EH (cell line): Measurements from ENCODE around the gene CPXM1.
"Not testable (repeated sequence)": the region's sequence is repeated elsewhere in the genome, so short reads cannot be mapped to it uniquely, and the experiment has no call there.

Experiments used
- DNase-seq: peaks from one replicate; pipeline ENCODE4 v3.0.0-alpha.2; 2015; ENCODE audit warnings: low read depth

Gene CPXM1

DNA sequence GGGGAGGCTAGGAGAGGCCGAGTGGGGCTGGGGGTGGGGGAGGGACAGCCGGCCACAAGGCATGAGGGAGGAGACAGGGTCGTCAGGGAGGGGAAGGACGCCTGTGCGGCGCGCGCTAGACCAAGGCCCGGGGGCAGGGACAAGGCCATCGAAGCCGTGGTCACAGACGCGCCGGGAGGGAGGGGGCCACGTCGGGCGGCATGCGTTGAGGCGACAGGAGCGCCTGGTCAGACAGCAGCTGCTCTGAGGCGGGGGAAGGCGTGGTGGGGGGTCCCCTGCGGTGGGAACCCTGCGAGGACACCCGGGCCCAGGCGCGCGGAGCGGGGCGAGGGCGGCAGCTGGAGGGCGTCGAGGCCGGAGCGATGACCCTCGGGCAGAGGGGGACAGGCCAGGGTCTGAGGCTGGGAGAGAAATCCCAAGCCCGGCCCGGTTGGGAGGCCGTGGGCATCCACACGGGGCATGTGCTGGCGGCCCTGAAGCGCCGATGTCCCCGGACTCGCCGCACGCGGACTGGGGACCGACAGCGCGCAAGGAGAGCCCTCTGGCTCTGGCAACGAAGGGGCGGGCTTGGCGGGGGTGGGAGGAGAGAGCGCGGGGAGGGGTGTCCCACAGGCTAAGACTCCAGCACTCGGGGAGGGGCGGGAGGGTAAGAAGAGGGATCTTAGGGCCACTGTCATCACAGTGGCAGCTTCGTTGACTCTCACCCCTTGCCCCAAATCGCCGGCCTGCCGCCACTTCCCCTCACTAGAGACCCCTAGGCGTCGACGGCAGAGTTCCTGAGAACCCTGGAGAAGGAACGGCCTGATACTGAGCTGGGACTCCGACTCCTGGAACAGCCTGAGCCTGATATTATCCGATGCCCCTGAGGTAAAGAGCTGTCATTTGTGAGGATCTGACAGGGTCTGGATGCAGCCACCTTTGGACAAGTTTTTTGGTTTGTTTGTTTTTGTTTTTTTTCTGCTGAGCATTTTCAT lies 20.8 kb upstream of the CPXM1 start:
- DNase-seq: no peak

DNA sequence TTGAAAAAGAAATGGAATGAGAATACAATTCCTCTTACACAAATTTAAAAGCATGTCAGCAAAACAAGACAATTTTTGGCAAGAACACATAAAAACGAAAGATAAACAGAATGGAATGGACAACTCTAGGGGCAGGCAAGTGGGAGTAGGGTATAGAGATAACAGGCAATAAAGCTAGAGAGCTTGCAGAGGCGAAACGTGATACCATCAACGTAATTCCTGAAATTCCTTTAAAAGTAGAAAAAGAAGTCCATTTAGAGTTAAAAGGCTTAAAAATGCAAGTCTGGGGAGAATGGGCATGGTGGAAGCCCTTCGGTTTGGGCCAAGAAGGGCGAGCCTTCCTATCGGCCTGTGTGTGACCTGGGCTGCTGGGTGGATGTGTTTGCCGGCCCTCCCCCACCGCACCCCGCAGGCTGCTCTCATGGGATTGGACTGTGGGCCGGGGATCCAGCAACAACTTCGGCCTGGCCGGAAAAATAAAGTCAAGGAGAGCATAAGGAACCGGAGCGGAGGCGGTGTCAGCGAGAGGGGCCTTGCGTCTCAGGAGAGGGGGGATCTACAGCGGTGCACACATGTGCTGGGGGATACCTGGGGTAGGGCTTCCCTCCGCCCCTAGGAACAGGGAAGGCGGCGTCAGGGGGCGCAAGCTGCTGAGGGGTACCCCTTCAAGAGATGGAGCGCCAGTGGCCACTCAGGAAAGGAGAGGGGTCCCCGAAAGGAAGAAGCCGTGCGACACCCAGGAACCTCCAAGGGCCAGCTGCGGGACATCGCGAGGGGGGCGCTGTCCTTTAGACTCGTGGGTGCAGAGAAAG lies 19.9 kb upstream of the CPXM1 start:
- peak; percentile 90 for DNase-seq

DNA sequence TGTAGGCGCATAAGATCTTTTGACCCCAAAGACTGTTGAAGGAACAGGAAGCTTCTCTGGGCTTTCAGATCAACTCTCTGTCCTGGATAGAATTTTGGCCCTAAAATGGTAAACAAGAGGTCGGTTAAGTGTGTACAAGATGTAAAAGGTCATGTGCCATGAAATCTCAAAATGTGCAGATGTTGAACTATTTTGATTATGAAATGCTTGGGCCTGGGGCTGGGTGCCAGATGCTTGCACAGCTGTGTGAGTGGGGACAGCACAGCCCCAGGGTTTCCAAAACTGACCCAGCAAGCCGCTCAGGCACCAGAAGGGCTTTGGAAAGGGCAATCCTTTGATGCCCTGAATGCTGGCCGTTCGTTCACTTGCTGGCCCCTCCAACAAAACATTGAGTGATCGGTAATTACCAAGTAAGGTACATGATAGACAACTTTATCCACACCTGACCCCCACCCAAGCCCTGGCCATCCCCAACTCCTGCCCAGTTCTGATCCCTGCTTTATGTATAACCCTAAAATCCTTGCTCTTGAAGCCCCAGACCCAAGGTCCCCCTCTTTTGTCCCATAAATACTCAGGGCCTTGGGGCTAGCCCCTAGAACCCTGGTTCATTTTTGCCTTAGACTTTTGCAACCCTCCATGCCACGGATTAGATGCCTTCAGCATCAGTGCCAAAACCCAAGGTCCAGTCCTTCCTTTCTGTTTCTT lies 17.6 kb upstream of the CPXM1 start:
- DNase-seq: no peak

DNA sequence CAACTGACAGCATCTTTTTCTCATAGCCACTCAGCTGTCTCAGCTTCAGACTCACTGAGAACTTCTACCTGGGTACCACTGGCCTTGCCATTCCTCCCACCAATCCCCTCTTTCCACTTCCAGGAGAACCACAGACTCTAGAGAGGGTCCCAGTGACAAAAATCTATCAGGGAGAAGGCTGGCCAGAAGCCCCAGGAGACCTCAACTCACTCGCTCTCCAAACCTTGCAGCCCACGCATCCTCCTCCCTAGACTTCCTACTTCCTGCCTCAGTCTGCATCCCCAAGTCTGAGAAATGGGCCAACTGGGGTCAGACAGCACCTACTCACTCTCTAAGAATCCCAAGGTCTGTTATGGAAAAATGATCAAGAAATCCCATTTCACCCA lies 16.9 kb upstream of the CPXM1 start:
- DNase-seq: no peak

DNA sequence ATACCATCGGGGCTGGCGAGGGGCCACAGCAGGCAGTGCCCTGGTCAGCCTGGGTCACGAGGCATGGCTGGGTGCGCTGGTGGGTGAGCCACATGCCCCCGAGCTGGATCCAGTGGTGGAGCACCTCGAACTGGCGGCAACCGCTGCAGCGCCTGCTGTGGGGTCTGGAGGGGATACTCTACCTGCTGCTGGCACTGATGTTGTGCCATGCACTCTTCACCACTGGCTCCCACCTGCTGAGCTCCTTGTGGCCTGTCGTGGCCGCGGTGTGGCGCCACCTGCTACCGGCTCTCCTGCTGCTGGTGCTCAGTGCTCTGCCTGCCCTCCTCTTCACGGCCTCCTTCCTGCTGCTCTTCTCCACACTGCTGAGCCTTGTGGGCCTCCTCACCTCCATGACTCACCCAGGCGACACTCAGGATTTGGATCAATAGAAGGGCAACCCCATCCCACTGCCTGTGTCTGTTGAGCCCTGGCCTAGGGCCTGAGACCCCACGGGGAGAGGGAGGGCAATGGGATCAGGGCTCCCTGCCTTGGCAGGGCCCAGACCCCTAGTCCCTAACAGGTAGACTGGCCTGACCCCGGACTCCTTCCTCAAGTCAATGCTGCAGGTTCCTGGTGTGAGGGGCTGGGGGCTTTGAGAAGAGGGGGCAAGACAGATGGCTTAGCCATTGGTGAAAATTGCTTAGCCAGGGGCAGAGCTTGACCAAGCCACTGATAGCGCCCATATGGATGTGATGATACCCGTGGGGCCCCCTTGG lies 16.3 kb upstream of the CPXM1 start:
- no peak for DNase-seq

DNA sequence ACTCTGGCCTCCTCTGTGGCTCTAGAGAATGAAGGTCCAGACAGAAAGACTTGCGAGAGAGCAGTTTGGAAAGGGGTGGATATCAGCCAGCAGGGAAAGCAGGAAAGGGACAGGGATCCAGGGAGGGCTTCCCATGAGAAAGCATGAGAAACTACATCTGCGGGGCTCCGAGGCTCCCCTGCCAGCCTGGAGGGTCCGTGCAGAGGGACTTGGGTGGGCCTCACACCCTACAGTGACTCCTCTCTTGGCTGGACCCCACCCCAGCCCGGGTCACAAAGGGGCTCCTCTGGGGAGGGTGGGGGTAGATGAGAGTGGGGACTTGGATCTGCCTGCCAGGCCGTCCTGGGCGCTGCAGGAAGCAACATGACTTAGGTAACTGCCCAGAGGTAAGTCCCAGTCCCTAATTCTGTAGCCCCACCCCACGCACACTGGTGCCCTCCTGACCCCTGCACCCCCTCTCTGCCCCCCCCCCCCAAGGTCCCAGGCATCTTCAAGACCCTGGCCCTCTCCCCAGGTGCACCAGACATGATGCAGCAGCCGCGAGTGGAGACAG lies 15.7 kb upstream of the CPXM1 start, which contains the start of gene TMEM239:
TMEM239 (plus strand) TSS at position 335 of the 553 bp plus-strand sequence; CDS start at position 526, 191 bp downstream.
- no peak for DNase-seq

DNA sequence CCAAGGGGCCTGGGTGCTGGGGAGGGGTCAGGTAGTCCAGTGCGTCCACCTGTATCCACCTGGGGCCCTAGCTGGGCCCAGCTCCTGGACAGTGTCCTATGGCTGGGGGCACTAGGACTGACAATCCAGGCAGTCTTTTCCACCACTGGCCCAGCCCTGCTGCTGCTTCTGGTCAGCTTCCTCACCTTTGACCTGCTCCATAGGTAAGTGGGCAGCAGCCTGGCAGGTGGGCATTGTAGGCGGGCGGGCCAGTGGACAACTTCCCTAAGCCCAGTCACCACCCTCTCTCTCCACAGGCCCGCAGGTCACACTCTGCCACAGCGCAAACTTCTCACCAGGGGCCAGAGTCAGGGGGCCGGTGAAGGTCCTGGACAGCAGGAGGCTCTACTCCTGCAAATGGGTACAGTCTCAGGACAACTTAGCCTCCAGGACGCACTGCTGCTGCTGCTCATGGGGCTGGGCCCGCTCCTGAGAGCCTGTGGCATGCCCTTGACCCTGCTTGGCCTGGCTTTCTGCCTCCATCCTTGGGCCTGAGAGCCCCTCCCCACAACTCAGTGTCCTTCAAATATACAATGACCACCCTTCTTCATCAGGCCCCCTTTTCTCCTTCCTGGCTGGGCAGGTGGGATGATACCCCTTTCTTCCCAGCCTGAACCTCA lies 14.9 kb upstream of the CPXM1 start:
- DNase-seq: no peak

DNA sequence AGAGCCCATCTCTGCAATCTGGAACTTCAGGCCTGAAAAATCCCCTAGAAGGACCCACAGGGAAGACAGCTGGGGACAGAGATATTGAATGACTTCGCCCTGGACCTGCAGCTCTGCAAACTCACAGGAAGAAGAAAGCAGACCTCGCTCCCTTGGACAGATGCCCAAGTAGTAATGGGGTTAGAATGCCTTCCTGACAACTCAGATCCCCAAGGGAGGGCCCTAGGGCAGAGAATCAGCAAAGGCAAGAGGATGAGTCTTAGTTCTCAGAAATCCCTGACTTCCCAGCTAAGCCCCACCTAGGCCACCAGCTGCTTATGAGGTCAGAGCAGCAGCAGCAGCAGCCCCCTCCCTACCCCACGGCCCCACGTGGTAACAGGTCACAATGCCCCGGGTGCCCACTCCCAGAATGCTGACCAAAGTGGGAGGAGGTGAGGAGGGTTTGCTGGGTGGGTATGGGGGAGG lies 14.2 kb upstream of the CPXM1 start, which contains the start of gene C20orf141:
C20orf141 (plus strand) TSS at position 401 of the 465 bp plus-strand sequence. CDS start 198 bp downstream, outside the sequence.
- DNase-seq: peak; percentile 99

DNA sequence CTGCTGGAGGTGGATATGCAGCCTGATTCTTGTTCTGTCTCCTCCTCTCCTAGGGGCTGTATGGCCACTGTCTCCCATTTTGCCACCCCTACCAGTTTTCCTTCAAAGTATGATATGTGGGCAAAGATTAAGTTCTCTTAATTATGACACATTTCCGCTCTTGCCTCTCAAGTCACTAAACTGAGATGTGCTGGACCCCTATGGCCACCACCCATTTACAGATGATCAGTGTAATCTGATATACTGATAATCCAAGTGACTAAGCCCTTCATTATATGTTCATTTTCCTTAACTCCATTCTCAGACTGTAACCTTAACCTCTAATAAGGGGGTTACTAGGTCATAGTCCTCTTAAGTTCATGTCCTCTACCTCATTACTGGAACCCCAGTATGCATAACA lies 13.6 kb upstream of the CPXM1 start:
- peak; percentile 39 for DNase-seq

DNA sequence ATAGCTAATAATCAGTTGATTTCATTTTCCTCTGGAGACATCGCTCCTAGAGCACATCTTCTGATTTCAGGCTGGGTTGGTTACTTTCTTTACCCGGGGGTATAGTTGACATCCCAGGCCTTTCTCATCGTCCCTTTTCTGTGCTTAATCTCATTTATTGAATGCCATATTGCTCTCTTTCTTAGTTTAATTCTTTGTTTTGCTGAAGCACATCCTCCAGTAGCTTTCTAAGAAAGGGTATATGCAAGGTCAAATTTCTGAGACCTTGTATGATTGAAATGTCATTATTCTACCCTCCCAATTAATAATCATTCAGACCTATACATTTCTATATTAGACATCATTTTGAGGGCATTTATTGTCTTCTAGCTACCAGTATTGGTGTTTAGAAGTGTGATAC lies 11.8 kb upstream of the CPXM1 start:
- DNase-seq: no peak

DNA sequence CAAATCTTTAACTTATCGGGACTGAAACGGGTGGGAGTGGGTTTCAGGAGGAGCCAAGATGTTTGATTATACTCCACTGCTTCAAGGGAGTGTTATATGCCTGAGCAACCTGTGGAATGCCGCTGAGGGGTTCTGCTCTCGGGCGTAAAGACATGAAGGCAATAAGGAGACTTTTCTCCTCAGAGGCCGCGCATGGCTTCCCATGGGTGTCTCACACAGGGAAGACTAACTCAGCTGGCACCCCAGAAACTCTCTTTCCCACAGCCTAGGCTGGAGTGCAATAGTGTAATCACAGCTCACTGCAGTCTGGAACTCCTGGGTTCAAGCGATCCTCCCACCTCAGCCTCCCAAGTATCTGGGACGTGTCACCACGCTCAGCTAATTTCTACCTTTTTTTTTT lies 9.3 kb upstream of the CPXM1 start:
- DNase-seq: no peak

DNA sequence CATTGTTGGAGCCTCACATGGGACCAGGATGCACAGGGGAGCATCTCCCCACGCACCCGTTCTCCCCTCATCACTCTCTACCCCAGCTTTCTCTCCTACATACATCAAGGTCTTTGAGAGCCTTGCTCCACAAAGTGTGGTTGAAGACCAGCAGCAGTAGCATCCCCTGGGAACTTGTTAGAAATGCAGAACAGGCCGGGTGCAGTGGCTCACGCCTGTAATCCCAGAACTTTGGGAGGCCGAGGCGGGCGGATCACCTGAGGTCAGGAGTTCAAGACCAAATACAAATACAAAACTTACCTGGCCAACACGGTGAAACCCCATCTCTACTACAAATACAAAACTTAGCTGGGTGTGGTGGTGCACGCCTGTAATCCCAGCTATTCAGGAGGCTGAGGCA lies 7.5 kb upstream of the CPXM1 start:
- not testable (repeated sequence) for DNase-seq

DNA sequence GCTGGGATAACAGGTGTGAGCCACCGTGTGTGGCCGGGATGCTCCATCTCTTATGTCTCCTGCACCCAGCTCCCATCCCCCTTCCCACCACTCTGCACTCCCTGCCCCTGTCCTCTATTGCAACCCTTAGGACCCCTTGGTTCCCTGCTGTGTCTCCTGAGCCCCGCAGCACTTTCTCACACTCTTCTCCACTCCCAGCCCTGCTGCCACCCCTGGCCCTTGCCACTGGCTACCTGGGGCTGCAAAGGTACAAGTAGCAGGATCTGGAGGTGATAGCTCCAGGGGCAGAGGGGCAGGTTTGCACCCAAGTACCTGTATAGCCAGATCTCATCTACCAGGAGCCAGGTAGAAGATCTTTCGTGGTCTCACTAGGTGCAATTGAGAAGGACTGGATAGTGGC lies 6.6 kb upstream of the CPXM1 start:
- no peak for DNase-seq

DNA sequence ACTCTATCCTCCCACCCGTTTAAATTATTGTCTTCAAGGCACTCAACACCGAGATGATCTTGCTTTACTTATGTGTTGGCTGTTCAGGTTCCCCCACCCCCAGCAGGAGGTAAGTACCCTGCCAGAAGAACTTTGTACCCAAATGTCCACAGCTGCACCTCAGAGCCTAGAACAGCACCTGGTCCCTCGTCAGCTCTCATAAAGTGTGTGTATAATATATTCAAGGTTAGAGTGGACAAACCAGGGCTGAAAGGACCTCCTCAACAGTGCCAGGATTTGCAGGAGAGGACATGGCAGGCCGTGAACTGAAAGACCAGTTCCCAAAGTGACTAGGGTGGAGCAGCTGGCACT lies 5.9 kb upstream of the CPXM1 start:
- DNase-seq: no peak

DNA sequence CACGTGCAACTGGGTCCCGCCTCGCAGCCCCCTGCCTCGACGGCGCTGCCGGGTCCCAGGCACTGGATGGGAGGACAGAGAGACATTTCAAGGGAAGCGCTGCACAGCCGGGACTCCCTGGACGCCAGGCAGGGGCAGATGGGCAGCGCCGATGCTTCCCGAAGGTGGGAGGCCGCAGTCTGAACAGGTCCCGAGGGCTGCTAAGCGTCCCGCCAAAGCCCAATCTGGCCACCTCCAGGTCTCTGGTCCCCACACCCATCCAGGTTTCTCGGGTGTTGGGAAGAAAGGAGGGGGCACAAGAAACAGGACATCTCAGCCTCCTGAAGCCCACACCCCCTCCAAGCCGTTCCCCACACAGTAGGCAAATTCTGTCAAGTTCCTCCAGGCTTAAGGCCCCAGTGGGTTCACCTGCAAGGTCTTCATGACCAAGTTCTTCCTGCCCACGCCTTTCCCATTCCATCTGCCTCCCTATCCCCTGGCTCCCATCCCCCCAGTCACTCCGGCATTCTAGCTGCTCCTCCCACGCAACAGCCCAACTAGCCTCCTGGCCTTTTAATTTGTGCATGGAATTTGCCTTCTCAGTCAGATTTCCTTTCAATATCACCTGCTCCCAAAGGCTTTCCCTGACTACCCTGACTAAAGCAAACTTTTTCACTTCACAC lies 5.4 kb upstream of the CPXM1 start:
- DNase-seq: no peak

DNA sequence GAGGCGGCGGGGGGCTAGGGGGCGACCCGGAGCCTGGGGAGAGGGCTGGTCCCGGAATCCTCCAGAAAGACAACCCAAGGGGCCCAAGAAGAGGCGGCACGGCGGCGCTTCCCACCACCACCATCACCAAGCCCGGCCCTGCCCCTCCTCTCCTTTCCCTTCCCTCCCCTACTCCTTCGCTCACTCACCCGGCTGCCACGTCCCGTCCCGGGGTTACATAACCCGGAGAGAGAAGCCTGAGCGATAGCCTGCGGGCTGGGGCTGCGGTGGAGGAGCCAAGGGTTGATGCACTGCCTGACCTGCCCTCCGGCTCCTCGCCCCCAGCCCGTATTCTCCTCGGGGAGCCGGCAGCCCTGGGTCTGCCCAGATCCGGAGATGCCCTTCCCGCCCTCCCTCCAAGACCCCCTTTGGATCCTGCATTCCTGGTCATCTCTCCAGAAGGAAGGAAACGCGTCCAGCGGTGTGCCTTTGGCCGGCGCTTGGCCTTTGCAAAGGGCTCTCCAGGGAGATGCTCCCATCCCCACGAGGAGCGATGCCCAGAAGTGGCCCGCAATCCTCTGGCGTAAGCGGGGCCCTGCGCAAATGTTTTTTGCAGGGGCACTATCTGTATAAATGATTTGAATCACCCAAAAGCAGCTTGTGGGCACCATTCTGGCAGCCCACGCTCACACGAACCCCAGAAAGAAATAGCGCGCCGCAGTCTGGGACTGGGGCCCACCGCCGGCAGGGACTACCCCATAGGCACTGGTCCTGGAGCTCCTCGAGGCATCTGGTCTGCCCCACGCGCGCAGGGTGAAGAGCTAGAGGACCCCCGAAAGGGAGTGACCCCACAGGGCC lies 4.6 kb upstream of the CPXM1 start:
- DNase-seq: peak; percentile 29

DNA sequence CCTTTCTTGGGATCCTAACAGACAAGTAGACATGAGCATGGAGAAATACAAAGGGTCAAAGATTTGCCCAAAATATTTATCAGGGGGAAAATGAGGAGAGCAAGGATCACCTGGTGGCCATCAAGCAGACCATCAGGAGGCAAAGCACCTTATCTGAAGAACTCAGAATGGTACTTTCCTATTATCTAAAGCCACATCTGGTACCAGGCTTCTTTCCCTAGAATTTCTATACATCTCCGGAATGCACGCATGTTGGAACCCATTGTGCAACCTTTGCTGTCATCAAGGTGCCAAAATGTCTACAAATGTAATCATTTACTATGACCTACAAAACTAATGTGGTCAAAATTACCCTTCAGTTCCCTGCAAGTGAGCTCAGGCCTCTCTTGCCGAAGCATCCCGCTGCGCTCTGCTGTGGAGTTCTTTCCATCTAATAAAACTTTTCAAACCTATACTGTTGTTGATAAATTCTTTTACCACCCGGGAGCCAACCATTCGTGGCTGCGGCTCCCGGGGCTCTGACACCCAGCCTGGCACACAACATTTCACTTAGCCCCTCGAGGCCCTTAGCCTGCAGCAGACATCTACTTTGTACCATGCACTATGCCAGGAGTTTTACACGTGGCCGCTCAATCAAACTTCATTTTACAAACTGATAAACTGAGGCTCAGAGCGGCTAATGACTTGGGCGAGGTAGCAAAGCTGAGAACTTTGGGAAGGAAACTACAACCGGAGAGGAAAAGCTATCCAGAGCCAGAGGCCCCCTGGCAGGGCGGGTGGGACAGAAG lies 3.8 kb upstream of the CPXM1 start:
- no peak for DNase-seq

DNA sequence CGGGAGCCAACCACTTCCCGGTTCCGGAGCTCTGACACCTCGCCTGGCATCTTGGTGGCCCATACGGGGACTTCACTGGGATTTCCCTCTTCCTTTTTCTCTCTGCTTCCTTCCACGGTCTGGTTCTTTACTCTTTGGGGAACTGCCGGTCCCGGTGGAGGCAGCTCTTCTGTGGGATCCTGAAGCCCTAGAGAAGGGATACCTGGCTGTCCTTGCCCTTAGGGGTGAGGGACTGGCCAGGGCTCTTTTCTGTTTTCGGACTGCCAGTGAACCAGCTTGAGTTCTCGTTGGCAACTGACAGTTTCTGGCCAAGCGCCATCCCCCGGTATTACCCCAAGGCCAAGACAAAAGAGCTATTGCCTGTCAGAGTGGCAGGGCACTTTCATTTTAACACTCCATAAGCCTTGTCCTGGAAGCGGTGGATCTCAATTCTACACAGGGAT lies 880 bp upstream of the CPXM1 start:
- no peak for DNase-seq
